HFF-Myc (cell line): ENCODE results near the gene LILRB3.
"Not testable (repeated sequence)": the region's sequence is repeated elsewhere in the genome, so short reads cannot be mapped to it uniquely, and the experiment has no call there.

ENCODE experiments used
- DNase-seq: peaks from one replicate; pipeline ENCODE4 v3.0.0-alpha.2; 2011; ENCODE audit warnings: low read depth; ENCODE audit errors: extremely low read depth
- H3K4me3 ChIP-seq: replicated peaks from 2 replicates; pipeline ENCODE4 v1.5.1; 2011; ENCODE audit warnings: low read depth, mild to moderate bottlenecking, control low read depth, low read length
- TF ChIP-seq, protein P1 (sequence below): IDR thresholded peaks from 2 replicates; pipeline ENCODE4 v1.5.1; 2012; ENCODE audit warnings: mild to moderate bottlenecking, low read depth, low read length, control low read depth; ENCODE audit errors: missing control alignments

Gene LILRB3

DNA sequence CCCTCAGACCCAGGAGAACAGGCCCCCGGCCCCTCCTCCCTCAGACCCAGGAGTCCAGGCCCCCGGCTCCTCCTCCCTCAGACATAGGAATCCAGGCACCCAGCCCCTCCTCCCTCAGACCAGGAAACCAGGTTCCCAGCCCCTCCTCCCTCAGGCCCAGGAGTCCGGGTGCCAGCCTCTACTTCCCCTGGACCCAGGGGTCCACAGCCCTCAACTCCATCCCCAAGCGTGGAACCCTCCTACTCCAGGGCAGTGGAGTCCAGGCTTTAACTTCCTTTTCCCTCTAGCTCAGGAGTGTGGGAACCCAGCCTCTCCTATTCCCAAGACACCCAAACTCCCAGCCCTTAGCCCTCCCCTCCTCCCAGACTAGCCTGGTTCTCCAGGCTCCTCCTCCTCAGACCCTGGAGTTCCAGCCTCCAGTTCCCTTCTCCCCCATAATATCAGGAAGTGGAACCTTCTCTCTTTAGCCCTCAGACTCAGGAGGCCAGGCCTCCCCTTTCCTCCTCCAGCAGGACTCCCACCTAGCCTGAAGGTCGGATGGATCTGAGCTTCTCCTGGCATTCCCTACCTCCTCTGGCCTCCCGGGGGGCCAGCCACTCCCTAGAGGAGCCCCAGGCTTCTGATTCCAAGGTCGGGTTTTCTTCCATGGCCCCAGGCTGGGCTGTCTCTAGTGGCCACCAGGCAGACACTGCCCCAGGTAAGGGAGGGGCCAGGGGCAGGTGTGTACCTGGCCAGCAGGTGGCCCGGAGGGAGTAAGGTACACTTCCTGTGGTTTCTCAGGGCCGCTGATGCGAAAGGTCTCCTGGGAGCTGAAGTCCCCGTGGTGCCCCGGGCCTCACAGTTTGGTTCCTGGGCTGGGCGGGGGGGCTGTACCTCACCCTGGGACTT lies 50.1 kb downstream of the LILRB3 start, which contains the start of gene TMC4:
TMC4 (minus strand) TSS at position 690 of the 888 bp plus-strand sequence; CDS start at position 647, 43 bp downstream.
- no peak for DNase-seq
- TF ChIP-seq, protein P1, sequence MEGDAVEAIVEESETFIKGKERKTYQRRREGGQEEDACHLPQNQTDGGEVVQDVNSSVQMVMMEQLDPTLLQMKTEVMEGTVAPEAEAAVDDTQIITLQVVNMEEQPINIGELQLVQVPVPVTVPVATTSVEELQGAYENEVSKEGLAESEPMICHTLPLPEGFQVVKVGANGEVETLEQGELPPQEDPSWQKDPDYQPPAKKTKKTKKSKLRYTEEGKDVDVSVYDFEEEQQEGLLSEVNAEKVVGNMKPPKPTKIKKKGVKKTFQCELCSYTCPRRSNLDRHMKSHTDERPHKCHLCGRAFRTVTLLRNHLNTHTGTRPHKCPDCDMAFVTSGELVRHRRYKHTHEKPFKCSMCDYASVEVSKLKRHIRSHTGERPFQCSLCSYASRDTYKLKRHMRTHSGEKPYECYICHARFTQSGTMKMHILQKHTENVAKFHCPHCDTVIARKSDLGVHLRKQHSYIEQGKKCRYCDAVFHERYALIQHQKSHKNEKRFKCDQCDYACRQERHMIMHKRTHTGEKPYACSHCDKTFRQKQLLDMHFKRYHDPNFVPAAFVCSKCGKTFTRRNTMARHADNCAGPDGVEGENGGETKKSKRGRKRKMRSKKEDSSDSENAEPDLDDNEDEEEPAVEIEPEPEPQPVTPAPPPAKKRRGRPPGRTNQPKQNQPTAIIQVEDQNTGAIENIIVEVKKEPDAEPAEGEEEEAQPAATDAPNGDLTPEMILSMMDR: no peak
- no peak within 1 kb of the TSS for H3K4me3 ChIP-seq

- DNase-seq: not testable (repeated sequence)
These were observed 50.9 kb downstream of the LILRB3 start for GRCh38 chr19:54171736-54172431.

DNA sequence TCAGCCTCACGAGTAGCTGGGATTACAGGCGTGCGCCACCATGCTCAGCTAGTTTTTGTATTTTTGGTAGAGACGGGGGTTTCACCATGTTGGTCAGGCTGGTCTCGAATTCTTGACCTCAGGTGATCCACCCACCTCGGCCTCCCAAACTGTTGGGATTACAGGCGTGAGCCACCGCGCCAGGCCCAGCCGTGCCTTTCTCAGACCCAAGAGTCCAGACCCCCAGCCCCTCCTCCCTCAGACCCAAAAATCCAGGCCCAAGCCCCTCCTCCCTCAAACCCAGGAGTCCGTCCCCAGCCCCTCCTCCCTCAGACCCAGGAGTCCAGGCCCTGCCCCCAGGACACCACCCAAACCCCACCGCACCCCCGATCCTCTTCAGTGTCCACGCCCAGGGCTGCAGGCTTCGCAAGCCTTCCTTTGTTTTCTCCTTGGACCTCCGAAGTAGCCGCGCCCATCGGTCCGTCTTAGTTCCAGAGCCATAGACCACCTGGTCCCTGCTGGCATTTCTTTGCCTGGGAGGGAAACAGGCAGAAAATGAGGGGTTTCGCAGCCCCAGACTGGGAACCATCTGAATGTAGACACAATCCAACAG lies 53.6 kb downstream of the LILRB3 start:
- no peak for DNase-seq
- TF ChIP-seq, protein P1: no peak
- no peak overlapping the region for H3K4me3 ChIP-seq

More at GRCh38 chr19:54171736-54172431, 50.9 kb downstream of the LILRB3 start:
- H3K4me3 ChIP-seq: not testable (repeated sequence)

- TF ChIP-seq, protein P1: peak; percentile 85
- no peak overlapping the region for H3K4me3 ChIP-seq
- DNase-seq: peak; percentile 70
These were observed 54.5 kb downstream of the LILRB3 start for GRCh38 chr19:54168174-54168917.
